ENCODE results near the gene FGF14. TPM values are rescaled to one million over a fixed set of nuclear protein-coding genes. Genes with fewer than 3 reads are reported as not detected.

Gene FGF14
- total and polyA plus RNA-seq, 2 of the 4 experiments (the other 2 are of a cell fraction), result under 0.01 TPM; not detected in 1

- Histone ChIP-seq H2AK9ac (replicated peaks; ENCODE audit: low read depth, low read length, poor library complexity) (no peak overlapping the region), H3K14ac (replicated peaks; ENCODE audit: low read depth, low read length) (no peak overlapping the region)
These were observed 508.8 kb downstream of the FGF14 start for GRCh38 chr13:101893021-101893420.

More at GRCh38 chr13:101893021-101893420, 508.8 kb downstream of the FGF14 start:
- Histone ChIP-seq H4K8ac (ENCODE audit: low read depth in 2 of 2, low read length in 2 of 2) (no peak overlapping the region), H2BK5ac (ENCODE audit: low read depth, low read length, poor library complexity, severe bottlenecking) (no peak overlapping the region), H3K79me1 (ENCODE audit: low read depth in 1 of 2, low read length in 2 of 2) (no peaks in the 10 kb centered on the region), H3K36me3 (ENCODE audit: control insufficient read depth, insufficient read depth, low read length) (no peaks in the 10 kb centered on the region), H4K91ac (ENCODE audit: insufficient read depth, low read depth, low read length) (no peak overlapping the region), H4K20me1 (ENCODE audit: insufficient read depth, low read length) (no peaks in the 10 kb centered on the region), H3K23ac (ENCODE audit: low read depth, low read length) (no peak overlapping the region), H3K4me3 (ENCODE audit: insufficient read depth, low read depth, low read length) (no peak overlapping the region), H2BK20ac (ENCODE audit: low read depth, low read length) (no peak overlapping the region), H3K4me2 (ENCODE audit: low read depth, low read length) (no peak overlapping the region), H3K9ac (ENCODE audit: low read depth, low read length) (no peak overlapping the region), H3K4ac (ENCODE audit: low read depth, low read length) (no peak overlapping the region), H3K4me1 (ENCODE audit: control insufficient read depth, insufficient read depth, low read length) (no peaks in the 10 kb centered on the region), H3K27ac (ENCODE audit: insufficient read depth, low read length) (no peak overlapping the region), H2AFZ (replicated peaks; ENCODE audit: low read length, poor library complexity) (no peak overlapping the region), H3K56ac (ENCODE audit: extremely low read depth, insufficient read depth, low read length) (no peak overlapping the region), H2AK5ac (ENCODE audit: low read depth, low read length) (no peak overlapping the region), H3K9me1 (ENCODE audit: insufficient read depth, low read length) (no peaks in the 10 kb centered on the region), H3K27me3 (ENCODE audit: control insufficient read depth, insufficient read depth, low read length) (no peaks in the 10 kb centered on the region), H2BK15ac (ENCODE audit: low read depth, low read length) (no peak overlapping the region), H3K9me3 (ENCODE audit: control insufficient read depth, insufficient read depth, low read length) (no peaks in the 10 kb centered on the region), H2BK120ac (ENCODE audit: low read depth, low read length) (no peak overlapping the region), H4K5ac (ENCODE audit: low read depth, low read length) (no peak overlapping the region), H3K18ac (ENCODE audit: low read depth, low read length) (no peak overlapping the region)
- POLR2A ChIA-PET (ENCODE audit: unreplicated experiment), result no interaction called here
- in situ Hi-C loops (cut with MboI; ENCODE audit: low sequenced_read_pairs) (no loop called here), intact Hi-C loops (cut with micrococcal nuclease) (no loop called here), dilution Hi-C loops (cut with HindIII; ENCODE audit: low sequenced_read_pairs, unreplicated experiment) (no loop called here)
- TF ChIP-seq CEBPB (IDR thresholded peaks at IDR 0.05; ENCODE audit: low read depth, low read length), result no peak
- TF ChIP-seq, protein P1, sequence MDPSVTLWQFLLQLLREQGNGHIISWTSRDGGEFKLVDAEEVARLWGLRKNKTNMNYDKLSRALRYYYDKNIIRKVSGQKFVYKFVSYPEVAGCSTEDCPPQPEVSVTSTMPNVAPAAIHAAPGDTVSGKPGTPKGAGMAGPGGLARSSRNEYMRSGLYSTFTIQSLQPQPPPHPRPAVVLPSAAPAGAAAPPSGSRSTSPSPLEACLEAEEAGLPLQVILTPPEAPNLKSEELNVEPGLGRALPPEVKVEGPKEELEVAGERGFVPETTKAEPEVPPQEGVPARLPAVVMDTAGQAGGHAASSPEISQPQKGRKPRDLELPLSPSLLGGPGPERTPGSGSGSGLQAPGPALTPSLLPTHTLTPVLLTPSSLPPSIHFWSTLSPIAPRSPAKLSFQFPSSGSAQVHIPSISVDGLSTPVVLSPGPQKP (IDR thresholded peaks at IDR 0.05; ENCODE audit: borderline replicate concordance, low read depth, low read length), result no peak
- TF ChIP-seq, protein P2, sequence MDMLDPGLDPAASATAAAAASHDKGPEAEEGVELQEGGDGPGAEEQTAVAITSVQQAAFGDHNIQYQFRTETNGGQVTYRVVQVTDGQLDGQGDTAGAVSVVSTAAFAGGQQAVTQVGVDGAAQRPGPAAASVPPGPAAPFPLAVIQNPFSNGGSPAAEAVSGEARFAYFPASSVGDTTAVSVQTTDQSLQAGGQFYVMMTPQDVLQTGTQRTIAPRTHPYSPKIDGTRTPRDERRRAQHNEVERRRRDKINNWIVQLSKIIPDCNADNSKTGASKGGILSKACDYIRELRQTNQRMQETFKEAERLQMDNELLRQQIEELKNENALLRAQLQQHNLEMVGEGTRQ (IDR thresholded peaks at IDR 0.05; ENCODE audit: low read depth, low read length), result no peak
- TF ChIP-seq NFE2L2 (IDR thresholded peaks at IDR 0.05; ENCODE audit: low read depth, low read length), result no peak
- no peak for TF ChIP-seq MAFK (IDR thresholded peaks at IDR 0.05; ENCODE audit: low read depth, low read length)
- no peak for TF ChIP-seq CTCF (conservative IDR thresholded peaks at IDR 0.05; ENCODE audit: low read depth, low read length)
- no peak for TF ChIP-seq FOS (IDR thresholded peaks at IDR 0.05; ENCODE audit: low read depth, low read length)
- no peak for TF ChIP-seq SMC3 (IDR thresholded peaks at IDR 0.05; ENCODE audit: low read depth, low read length)
- no peak for TF ChIP-seq RFX5 (IDR thresholded peaks at IDR 0.05; ENCODE audit: low read depth, low read length)
- CTCF ChIA-PET, result interaction anchor here (0.9 kb wide), 1 partner anchor 73 kb away, joined by 4 read pairs; no protein-coding TSS in a partner anchor
- no peak for DNase-seq
- no CpG with 5 or more reads among the region's 1 CpG for WGBS, 2 experiments (ENCODE audit: extremely low coverage in 2 of 2, insufficient read length in 1 of 2)
- BruUV-seq (replicated peaks), result no TSS peak
- no peak for ATAC-seq (ENCODE audit: low read depth)

Measured in IMR-90 (cell line).